Measurements from ENCODE around the gene MMP19. TPM values are rescaled to one million over a fixed set of nuclear protein-coding genes. Genes with fewer than 3 reads are reported as not detected.

The MMP19 gene
- total RNA-seq, 4 donors from 2014 or later, result 5.6 to 36.6 (median 11.4) TPM

DNA sequence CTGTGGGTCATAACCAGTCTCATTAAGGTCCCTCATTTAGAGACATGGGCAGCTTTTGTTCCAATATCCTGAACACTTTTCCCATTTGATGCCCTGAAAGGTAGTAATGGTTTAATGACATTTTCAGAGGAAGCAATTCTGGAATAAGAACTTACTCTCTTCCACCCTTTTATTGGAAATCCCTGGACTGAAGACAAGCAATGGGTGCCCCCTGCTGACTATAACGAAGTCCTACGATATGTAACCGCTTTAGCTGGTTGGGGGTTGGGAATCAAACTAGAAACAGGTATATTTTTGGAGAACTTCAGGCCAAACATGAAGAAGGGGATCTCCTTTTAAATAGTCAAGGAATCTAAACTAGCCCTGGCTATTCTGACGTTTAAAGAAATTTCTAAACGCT is 45.7 kb downstream of the MMP19 start:
- DNase-seq, result peak in 1 of 2 donors; percentile 38
- Histone ChIP-seq H3K27me3 (no peaks in the 10 kb centered on the region), H3K36me3 (no peaks in the 10 kb centered on the region), H3K9me3 (no peaks in the 10 kb centered on the region), H3K4me1 (no peaks in the 10 kb centered on the region), H3K27ac (no peak overlapping the region), H3K4me3 (no peak overlapping the region)
- no peak for TF ChIP-seq POLR2A (IDR thresholded peaks at IDR 0.05)
- TF ChIP-seq, protein P1, sequence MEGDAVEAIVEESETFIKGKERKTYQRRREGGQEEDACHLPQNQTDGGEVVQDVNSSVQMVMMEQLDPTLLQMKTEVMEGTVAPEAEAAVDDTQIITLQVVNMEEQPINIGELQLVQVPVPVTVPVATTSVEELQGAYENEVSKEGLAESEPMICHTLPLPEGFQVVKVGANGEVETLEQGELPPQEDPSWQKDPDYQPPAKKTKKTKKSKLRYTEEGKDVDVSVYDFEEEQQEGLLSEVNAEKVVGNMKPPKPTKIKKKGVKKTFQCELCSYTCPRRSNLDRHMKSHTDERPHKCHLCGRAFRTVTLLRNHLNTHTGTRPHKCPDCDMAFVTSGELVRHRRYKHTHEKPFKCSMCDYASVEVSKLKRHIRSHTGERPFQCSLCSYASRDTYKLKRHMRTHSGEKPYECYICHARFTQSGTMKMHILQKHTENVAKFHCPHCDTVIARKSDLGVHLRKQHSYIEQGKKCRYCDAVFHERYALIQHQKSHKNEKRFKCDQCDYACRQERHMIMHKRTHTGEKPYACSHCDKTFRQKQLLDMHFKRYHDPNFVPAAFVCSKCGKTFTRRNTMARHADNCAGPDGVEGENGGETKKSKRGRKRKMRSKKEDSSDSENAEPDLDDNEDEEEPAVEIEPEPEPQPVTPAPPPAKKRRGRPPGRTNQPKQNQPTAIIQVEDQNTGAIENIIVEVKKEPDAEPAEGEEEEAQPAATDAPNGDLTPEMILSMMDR (IDR thresholded peaks at IDR 0.05), result peak; percentile 35 to 59 (median 48)
- intact Hi-C loops (cut with DNase I; ENCODE audit: low total_unique reads), result no loop called here

DNA sequence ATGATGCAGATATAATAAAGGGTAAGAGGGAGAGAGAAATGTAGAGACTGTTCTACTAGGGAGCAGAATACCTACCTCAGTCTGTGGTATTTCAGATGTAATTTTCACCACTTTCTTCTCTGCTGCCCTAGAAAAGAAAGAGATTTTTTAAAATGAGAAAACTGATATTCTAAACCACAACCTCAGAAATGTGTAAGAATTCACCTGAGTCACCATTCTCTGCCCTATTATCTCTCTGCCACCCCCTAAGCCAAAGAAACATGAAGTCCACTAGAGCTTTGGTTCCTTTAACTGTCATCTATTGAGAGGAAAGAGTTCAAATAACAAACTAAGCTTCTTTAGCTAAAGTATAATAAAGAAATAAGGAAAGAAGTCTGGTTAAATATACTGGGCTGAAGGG is 46.8 kb downstream of the MMP19 start:
- no peak overlapping the region for H3K4me3 ChIP-seq
- TF ChIP-seq, protein P1 (IDR thresholded peaks at IDR 0.05), result no peak
- TF ChIP-seq POLR2A (IDR thresholded peaks at IDR 0.05), result no peak
- intact Hi-C loops (cut with DNase I; ENCODE audit: low total_unique reads), result no loop called here
- no peak overlapping the region for H3K27ac ChIP-seq
- DNase-seq, result no peak
- no peaks in the 10 kb centered on the region for H3K4me1 ChIP-seq
- no peaks in the 10 kb centered on the region for H3K27me3 ChIP-seq
- H3K36me3 ChIP-seq, result no peaks in the 10 kb centered on the region
- no peaks in the 10 kb centered on the region for H3K9me3 ChIP-seq

DNA sequence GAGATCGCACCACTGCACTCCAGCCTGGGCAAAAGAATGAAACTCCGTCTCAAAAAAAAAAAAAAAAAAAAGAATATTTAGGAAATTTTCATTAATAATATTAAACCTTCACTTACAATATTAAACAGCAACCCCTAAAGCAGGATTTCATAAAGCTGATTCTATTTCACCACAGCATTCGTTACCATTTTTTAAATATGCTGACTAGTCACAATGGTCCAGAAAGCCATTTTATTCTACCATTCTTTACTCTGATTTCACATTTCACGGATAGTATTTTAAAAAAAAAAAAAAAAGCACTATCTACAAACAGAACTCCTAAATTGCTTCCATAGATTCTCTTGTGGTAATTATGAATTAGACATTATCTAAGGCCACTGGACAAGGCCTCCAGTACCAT is 52.8 kb downstream of the MMP19 start:
- no peaks in the 10 kb centered on the region for H3K27me3 ChIP-seq
- H3K9me3 ChIP-seq, result no peaks in the 10 kb centered on the region
- no peak for DNase-seq
- no peak overlapping the region for H3K27ac ChIP-seq
- intact Hi-C loops (cut with DNase I; ENCODE audit: low total_unique reads), result no loop called here
- H3K36me3 ChIP-seq, result no peaks in the 10 kb centered on the region
- no peaks in the 10 kb centered on the region for H3K4me1 ChIP-seq
- no peak overlapping the region for H3K4me3 ChIP-seq
- TF ChIP-seq, protein P1 (IDR thresholded peaks at IDR 0.05), result no peak
- no peak for TF ChIP-seq POLR2A (IDR thresholded peaks at IDR 0.05)

DNA sequence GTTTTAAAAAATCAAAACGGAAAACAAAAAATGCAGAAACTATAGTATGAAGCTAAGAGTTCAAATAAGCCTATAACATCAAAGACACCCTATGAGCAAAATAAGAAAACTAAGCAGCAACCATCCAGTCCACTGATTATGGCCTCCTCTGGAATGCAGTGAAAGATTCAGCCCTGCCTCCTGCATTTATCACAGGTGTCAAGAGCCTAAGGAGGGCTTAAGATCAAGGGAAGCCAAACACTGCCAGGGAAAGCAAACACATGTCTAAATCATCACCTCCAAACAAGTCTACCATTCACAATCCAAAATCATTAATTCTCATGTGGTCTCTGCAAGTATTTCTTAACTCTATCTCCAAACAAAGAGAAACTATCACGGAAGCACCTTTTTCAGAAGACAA is 53.6 kb downstream of the MMP19 start:
- no peaks in the 10 kb centered on the region for H3K36me3 ChIP-seq
- no peak overlapping the region for H3K27ac ChIP-seq
- intact Hi-C loops (cut with DNase I; ENCODE audit: low total_unique reads), result no loop called here

DNA sequence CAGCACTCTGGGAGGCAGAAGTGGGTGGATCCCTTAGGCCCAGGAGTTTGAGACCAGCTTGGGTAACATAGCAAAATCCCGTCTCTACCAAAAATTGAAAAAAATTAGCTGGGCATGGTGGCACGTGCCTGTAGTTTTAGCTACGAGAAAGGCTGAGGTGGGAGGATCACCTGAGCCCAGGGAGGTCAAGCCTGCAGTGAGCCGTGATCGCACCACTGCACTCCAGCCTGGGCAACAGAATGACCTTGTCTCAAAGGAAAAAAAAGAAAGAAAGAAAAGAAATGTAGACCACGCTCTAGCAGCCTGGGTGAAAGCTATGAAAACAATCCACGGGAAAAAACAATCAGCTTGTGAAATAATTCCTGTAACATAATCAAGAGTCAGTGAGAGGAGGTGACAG is 54.2 kb downstream of the MMP19 start:
- DNase-seq, result no peak
- TF ChIP-seq POLR2A (IDR thresholded peaks at IDR 0.05), result no peak
- TF ChIP-seq, protein P1 (IDR thresholded peaks at IDR 0.05), result no peak
- Histone ChIP-seq H3K27ac (no peak overlapping the region), H3K9me3 (no peaks in the 10 kb centered on the region), H3K27me3 (no peaks in the 10 kb centered on the region), H3K36me3 (no peaks in the 10 kb centered on the region), H3K4me3 (no peak overlapping the region), H3K4me1 (no peaks in the 10 kb centered on the region)
- intact Hi-C loops (cut with DNase I; ENCODE audit: low total_unique reads), result no loop called here

More for the DNA sequence above, 53.6 kb downstream of the MMP19 start:
- H3K4me3 ChIP-seq, result no peak overlapping the region
- no peak for DNase-seq
- no peaks in the 10 kb centered on the region for H3K9me3 ChIP-seq
- H3K4me1 ChIP-seq, result no peaks in the 10 kb centered on the region
- TF ChIP-seq, protein P1 (IDR thresholded peaks at IDR 0.05), result no peak
- no peak for TF ChIP-seq POLR2A (IDR thresholded peaks at IDR 0.05)
- H3K27me3 ChIP-seq, result no peaks in the 10 kb centered on the region

Other genes starting within 250 kb of the MMP19 start
- not detected for gene OR10P1, start 206.0 kb downstream of the MMP19 start, total RNA-seq
- gene ITGA7, start 135.0 kb downstream of the MMP19 start, total RNA-seq, result 100 to 1,000 TPM in 1 of 4 donors, 10 to 100 TPM in 2, 1 to 10 TPM in 1; 6.8 to 167 (median 29.4) TPM
- gene BLOC1S1, start 126.9 kb downstream of the MMP19 start, total RNA-seq, result 100 to 1,000 TPM in 3 of 4 donors, 10 to 100 TPM in 1; 53.6 to 238 (median 140) TPM
- 10 to 100 TPM in 2 of 4 donors, 1 to 10 TPM in 2; 4.1 to 16.8 (median 9.7) TPM for gene RDH5, start 122.5 kb downstream of the MMP19 start, total RNA-seq
- gene CD63, start 113.9 kb downstream of the MMP19 start, total RNA-seq, result 100 to 1,000 TPM; 417 to 911 (median 637) TPM
- 10 to 100 TPM in 1 of 4 donors, 1 to 10 TPM in 2, under 1 TPM in 1; 0.77 to 17.1 (median 5.0) TPM for gene GDF11, start 99.8 kb downstream of the MMP19 start, total RNA-seq
- gene SARNP, start 25.2 kb downstream of the MMP19 start, total RNA-seq, result 100 to 1,000 TPM in 1 of 4 donors, 10 to 100 TPM in 3; 45.9 to 106 (median 66.6) TPM
- gene ORMDL2, start 24.9 kb downstream of the MMP19 start, total RNA-seq, result 10 to 100 TPM in 1 of 4 donors, 1 to 10 TPM in 3; 1.3 to 38.6 (median 7.5) TPM
- gene DNAJC14, start 13.3 kb downstream of the MMP19 start, total RNA-seq, result 100 to 1,000 TPM in 1 of 4 donors, 10 to 100 TPM in 2, 1 to 10 TPM in 1; 4.1 to 100 (median 40.2) TPM
- 10 to 100 TPM in 3 of 4 donors, 1 to 10 TPM in 1; 8.2 to 26.8 (median 21.9) TPM for gene PYM1, start 85.0 kb upstream of the MMP19 start, total RNA-seq
- 100 to 1,000 TPM in 1 of 4 donors, 10 to 100 TPM in 3; 24.0 to 183 (median 55.1) TPM for gene DGKA, start 88.2 kb upstream of the MMP19 start, total RNA-seq
- gene PMEL, start 123.1 kb upstream of the MMP19 start, total RNA-seq, result 1 to 10 TPM in 2 of 4 donors, under 1 TPM in 1, not detected in 1; 0.26 to 3.6 (median 2.9) TPM
- 10 to 100 TPM; 19.0 to 35.6 (median 28.7) TPM for gene CDK2, start 123.9 kb upstream of the MMP19 start, total RNA-seq
- gene RAB5B, start 131.1 kb upstream of the MMP19 start, total RNA-seq, result 100 to 1,000 TPM in 1 of 4 donors, 10 to 100 TPM in 3; 49.4 to 128 (median 67.2) TPM
- 10 to 100 TPM in 3 of 4 donors, 1 to 10 TPM in 1; 5.1 to 35.5 (median 26.7) TPM for gene SUOX, start 154.3 kb upstream of the MMP19 start, total RNA-seq
- 10 to 100 TPM in 1 of 4 donors, 1 to 10 TPM in 2, not detected in 1; 4.4 to 19.4 (median 5.6) TPM for gene IKZF4, start 178.1 kb upstream of the MMP19 start, total RNA-seq
- gene RPS26, start 199.0 kb upstream of the MMP19 start, total RNA-seq, result 1,000 to 10,000 TPM in 1 of 4 donors, 100 to 1,000 TPM in 1, 10 to 100 TPM in 2; 35.4 to 1,129 (median 240) TPM
- 10 to 100 TPM in 1 of 4 donors, 1 to 10 TPM in 2, under 1 TPM in 1; 0.77 to 29.0 (median 6.5) TPM for gene ERBB3, start 237.2 kb upstream of the MMP19 start, total RNA-seq